Thoracic aorta (tissue), 2 donors: ENCODE measurements around the gene THAP10. TPM values are rescaled to one million over a fixed set of nuclear protein-coding genes. Genes with fewer than 3 reads are reported as not detected.

Experiments used
- ATAC-seq: fragments of 150-250 bp; one replicate; pipeline ENCODE4 v1.8.0; 2017; ENCODE audit warnings: low read depth; ENCODE audit not compliant: insufficient number of reproducible peaks, low FRiP score
- DNase-seq: peaks from one replicate; pipeline ENCODE4 v3.0.0-alpha.2; 2020; ENCODE audit warnings: low spot score
- H3K27ac ChIP-seq, 2 donors: fragments of 200-600 bp; sonication (generic); 1 replicate in 1 of 2; 2 replicates in 1 of 2; pipeline ENCODE4 v1.5.1; 2016; ENCODE audit warnings: mild to moderate bottlenecking in 2 of 2, moderate library complexity in 2 of 2
- H3K27me3 ChIP-seq: fragments of 200-600 bp; sonication (generic); replicated peaks from 2 replicates; pipeline ENCODE4 v1.6.0; 2016; ENCODE audit warnings: mild to moderate bottlenecking; ENCODE audit not compliant: insufficient read depth
- H3K36me3 ChIP-seq: fragments of 200-600 bp; sonication (generic); one replicate; pipeline ENCODE4 v1.5.1; 2016
- H3K4me1 ChIP-seq, 2 donors: fragments of 200-600 bp; sonication (generic); 1 replicate in 1 of 2; 2 replicates in 1 of 2; pipeline versions ENCODE4 v1.5.1 to v1.6.0; 2016; ENCODE audit warnings: low read depth in 2 of 2, mild to moderate bottlenecking in 1 of 2; ENCODE audit not compliant: control insufficient read depth in 1 of 2
- H3K4me3 ChIP-seq: fragments of 200-600 bp; sonication (generic); 2 replicates; pipeline ENCODE4 v1.5.1; 2016; ENCODE audit warnings: mild to moderate bottlenecking
- H3K9me3 ChIP-seq: fragments of 200-600 bp; sonication (generic); 2 replicates; pipeline ENCODE4 v1.5.1; 2016
- total RNA-seq, 2 donors: library from RNA; depleted of rRNA; stranded (reverse); fragments of >200 nt; gene quantifications; one replicate each; pipeline versions ENCODE4 v1.1.0 to v1.2.3, GENCODE V29; 2016
- TF ChIP-seq, protein P1 (sequence below): fragments of 200-600 bp; sonication (generic); IDR thresholded peaks from one replicate; pipeline ENCODE4 v1.5.1; 2019; ENCODE audit warnings: antibody characterized with exemption

The THAP10 gene
- total RNA-seq, 2 donors from 2014 or later, result 0.81 to 1.4 TPM

DNA sequence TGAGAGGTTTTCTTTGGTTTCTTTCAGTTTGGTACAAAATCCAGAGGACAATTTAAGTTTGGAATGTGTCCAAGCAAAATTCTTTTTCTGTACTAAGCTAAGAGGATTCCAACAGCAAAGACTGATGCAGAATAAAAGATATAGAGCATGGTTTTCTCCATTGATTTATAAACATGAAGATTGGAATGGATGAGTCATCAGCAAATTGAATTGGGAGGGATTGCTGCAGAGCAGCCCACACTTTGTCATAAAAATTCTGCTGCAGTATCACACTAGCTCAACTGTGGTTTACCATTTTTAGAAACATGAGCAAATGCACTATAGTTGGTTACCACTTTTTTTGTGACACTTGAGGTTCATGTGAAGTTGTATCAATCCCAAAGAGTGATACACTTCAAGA lies 22.2 kb downstream of the THAP10 start:
- no peak overlapping the region for H3K27ac ChIP-seq
- no peak for ATAC-seq
- peaks cover 4 to 8% of the 10 kb centered on the region in 2 donors for H3K4me1 ChIP-seq
- TF ChIP-seq, protein P1, sequence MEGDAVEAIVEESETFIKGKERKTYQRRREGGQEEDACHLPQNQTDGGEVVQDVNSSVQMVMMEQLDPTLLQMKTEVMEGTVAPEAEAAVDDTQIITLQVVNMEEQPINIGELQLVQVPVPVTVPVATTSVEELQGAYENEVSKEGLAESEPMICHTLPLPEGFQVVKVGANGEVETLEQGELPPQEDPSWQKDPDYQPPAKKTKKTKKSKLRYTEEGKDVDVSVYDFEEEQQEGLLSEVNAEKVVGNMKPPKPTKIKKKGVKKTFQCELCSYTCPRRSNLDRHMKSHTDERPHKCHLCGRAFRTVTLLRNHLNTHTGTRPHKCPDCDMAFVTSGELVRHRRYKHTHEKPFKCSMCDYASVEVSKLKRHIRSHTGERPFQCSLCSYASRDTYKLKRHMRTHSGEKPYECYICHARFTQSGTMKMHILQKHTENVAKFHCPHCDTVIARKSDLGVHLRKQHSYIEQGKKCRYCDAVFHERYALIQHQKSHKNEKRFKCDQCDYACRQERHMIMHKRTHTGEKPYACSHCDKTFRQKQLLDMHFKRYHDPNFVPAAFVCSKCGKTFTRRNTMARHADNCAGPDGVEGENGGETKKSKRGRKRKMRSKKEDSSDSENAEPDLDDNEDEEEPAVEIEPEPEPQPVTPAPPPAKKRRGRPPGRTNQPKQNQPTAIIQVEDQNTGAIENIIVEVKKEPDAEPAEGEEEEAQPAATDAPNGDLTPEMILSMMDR, result no peak
- no peak overlapping the region for H3K4me3 ChIP-seq
- no peaks in the 10 kb centered on the region for H3K27me3 ChIP-seq
- no peaks in the 10 kb centered on the region for H3K9me3 ChIP-seq
- DNase-seq, result no peak
- H3K36me3 ChIP-seq, result no peaks in the 10 kb centered on the region

DNA sequence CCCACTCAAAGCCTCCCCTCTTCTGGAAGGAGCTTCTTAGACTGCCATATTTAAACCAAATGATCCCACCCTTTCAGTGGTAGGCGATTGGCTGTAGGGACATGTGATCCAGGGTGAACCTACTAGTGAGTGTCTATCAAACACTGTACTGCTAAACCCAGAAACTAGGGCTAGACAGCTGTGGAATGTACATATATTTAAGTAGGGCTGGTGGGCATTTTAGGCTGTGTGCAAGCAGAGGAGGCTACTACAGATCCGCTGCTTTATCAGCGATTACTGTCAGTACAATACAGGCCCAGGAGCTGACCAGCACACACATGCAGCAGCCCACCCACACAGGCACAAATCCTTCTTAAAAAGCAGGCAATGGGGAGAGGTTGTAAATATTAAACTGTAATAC lies 22.9 kb downstream of the THAP10 start:
- Histone ChIP-seq H3K9me3 (no peaks in the 10 kb centered on the region), H3K4me1 (peaks cover 4 to 8% of the 10 kb centered on the region in 2 donors), H3K27me3 (no peaks in the 10 kb centered on the region), H3K4me3 (no peak overlapping the region), H3K36me3 (no peaks in the 10 kb centered on the region), H3K27ac (no peak overlapping the region)
- TF ChIP-seq, protein P1, result no peak
- no peak for ATAC-seq
- DNase-seq, result no peak

DNA sequence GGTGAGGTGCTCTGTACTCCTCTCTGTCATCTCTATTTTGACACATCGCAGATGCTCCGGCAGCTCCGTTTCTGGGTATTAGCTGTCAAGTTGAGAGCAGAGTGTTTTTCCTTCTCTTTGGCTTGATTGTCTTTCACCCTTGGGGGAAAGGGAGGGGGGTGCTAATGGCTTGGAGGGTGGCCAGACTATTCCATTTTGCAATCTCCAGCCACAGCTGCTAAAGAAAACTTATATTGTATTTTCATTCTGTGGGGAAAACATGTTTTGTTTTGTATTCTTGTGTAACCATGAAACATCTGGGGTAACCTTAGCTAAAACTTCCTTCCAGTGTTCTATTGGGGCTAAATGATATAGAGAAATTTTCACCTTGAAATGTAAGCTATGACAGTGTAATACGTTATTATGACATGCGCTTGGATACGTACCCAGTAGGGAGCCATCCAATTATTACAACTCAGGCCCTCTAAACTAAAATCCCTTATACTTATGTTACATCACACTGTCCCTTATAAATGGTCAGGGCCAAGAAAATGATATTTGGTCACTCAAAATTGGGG lies 24.2 kb downstream of the THAP10 start:
- no peaks in the 10 kb centered on the region for H3K9me3 ChIP-seq
- no peak overlapping the region for H3K27ac ChIP-seq
- TF ChIP-seq, protein P1, result no peak
- H3K4me3 ChIP-seq, result no peak overlapping the region
- H3K4me1 ChIP-seq, result peaks cover 4 to 8% of the 10 kb centered on the region in 2 donors
- DNase-seq, result no peak
- H3K36me3 ChIP-seq, result no peaks in the 10 kb centered on the region
- H3K27me3 ChIP-seq, result no peaks in the 10 kb centered on the region
- no peak for ATAC-seq

DNA sequence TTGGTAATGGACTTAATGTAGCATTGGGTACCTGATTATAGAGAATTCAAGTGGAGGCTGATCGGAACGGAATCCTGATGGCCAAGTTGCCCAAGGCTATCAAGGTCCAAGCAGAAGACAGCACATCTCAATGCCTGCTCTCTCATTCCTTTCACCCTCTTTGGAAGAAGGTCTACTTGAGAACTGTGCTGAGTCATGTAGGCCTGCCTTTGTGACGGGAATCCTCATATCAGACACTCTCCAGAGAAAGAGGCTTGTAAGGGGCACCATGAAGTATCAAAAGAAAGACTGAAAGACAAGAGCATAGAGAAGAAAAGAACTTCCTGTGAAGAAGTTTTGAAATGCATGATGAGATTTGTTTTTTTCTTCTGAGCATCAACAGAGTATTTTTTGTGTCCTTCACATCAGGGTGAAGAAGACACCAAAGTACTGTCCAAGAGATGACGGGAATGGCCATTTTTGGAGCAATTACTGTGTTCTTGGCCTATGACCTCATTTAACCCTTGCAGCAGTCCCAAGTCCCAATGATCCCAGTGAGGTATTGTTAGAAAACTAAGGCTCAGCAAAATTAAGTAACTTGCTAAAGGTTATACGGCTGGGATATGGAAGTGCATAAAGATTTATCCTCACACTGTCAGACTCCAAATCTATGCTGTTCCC lies 25.1 kb downstream of the THAP10 start:
- peaks cover 4 to 8% of the 10 kb centered on the region in 2 donors for H3K4me1 ChIP-seq
- DNase-seq (no peak), ATAC-seq (no peak)

DNA sequence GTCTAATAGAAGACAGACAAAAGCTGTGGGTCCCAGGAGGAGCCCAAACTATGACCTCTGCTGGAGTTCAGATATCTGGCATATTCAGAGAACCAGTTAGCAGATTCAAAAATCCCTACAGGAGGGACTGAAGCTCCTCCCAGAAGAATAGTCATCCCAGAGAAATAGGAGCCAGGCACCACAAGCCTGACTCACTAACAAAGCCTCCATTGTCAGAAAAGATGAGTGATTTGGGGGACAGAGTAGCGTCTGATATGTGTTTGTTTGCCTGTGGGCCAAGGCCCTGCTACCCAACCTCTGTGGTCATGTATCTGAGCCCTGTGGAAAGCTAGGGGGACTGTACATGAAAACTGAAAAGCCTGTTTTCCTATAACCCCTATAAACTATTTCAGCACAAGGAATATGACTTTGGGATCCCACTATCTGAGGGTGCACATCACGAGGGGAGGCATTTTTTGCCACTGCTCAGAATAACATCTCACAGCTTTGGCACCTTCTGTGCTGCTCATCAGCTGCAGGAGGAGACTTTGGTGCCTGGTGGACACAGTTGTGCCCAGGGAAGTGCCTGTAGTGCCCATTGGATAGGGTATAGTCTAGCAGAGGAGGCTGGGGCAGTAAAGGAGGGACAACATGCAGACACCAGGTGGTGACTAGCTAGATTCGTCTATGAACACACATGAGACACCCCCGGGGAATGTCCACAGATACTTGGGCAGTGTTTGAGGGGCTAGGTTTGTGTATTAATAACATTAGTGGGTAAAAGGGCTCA lies 28.6 kb downstream of the THAP10 start:
- Histone ChIP-seq H3K4me1 (peaks cover 0 to 7% of the 10 kb centered on the region in 2 donors), H3K4me3 (no peak overlapping the region), H3K27ac (no peak overlapping the region), H3K9me3 (no peaks in the 10 kb centered on the region), H3K36me3 (no peaks in the 10 kb centered on the region), H3K27me3 (no peaks in the 10 kb centered on the region)
- no peak for ATAC-seq
- DNase-seq, result no peak
- TF ChIP-seq, protein P1, result no peak

More for the DNA sequence above, 25.1 kb downstream of the THAP10 start:
- Histone ChIP-seq H3K27me3 (no peaks in the 10 kb centered on the region), H3K27ac (no peak overlapping the region), H3K9me3 (no peaks in the 10 kb centered on the region), H3K4me3 (no peak overlapping the region), H3K36me3 (no peaks in the 10 kb centered on the region)
- TF ChIP-seq, protein P1, result no peak
